Adrenal gland (tissue), 12 donors: ENCODE measurements around the gene GPC5. TPM values are rescaled to one million over a fixed set of nuclear protein-coding genes. Genes with fewer than 3 reads are reported as not detected.
"Not testable (repeated sequence)": the region's sequence is repeated elsewhere in the genome, so short reads cannot be mapped to it uniquely, and the experiment has no call there.

Source experiments
- DNase-seq, 7 donors: peaks; one replicate each; pipeline ENCODE4 v3.0.0-alpha.2; 2019 to 2020
- H3K27ac ChIP-seq, 5 donors: fragments of 200-600 bp; sonication (generic) in 4 of 5; 1 replicate in 3 of 5; 2 replicates in 2 of 5; pipeline versions ENCODE4 v1.5.1 to v1.8.0; 2016 to 2020; ENCODE audit warnings: mild to moderate bottlenecking in 1 of 5
- H3K27me3 ChIP-seq: fragments of 200-600 bp; 2 replicates; pipeline ENCODE4 v1.8.0; 2021
- H3K36me3 ChIP-seq, 2 donors: fragments of 200-600 bp; replicated peaks in 1 of 2; 1 replicate in 1 of 2; 2 replicates in 1 of 2; pipeline versions ENCODE4 v1.5.1 to v1.8.0; 2018 to 2022
- H3K4me1 ChIP-seq, 2 donors: fragments of 200-600 bp; replicated peaks in 1 of 2; 1 replicate in 1 of 2; 2 replicates in 1 of 2; pipeline versions ENCODE4 v1.5.1 to v1.8.0; 2018 to 2021
- H3K4me3 ChIP-seq, 4 donors: fragments of 200-600 bp; sonication (generic) in 3 of 4; one replicate each; pipeline ENCODE4 v1.5.1; 2016 to 2018
- H3K9me3 ChIP-seq, 3 donors: fragments of 200-600 bp; sonication (generic) in 1 of 3; replicated peaks in 1 of 3; 1 replicate in 2 of 3; 2 replicates in 1 of 3; pipeline versions ENCODE4 v1.5.1 to v1.8.0; 2016 to 2021
- POLR2A ChIP-seq, 2 donors: fragments of 450-650 bp; IDR thresholded peaks; one replicate each; pipeline ENCODE4 v1.6.1; 2017; ENCODE audit warnings: antibody characterized with exemption in 2 of 2, mild to moderate bottlenecking in 2 of 2, moderate library complexity in 1 of 2
- WGBS, 4 donors: extraction: QIAGEN DNeasy Blood & Tissue Kit in 2 of 4; methylation state at CpG; one replicate each; pipeline versions ENCODE4 v1.1.5 to v1.1.7; 2013 to 2017; 5-methylcytosine and 5-hydroxymethylcytosine counted together
- intact Hi-C, 2 donors: fragments of 100-400 bp; cut with DNase I; formaldehyde crosslinking; loops; one replicate each; pipeline versions ENCODE4 v1.14.1 to v1.15.0; 2022 to 2023
- polyA plus RNA-seq, 3 donors: library from polyadenylated mRNA; stranded (reverse); fragments of 200-250 nt in 2 of 3; fragments of 350-450 nt in 1 of 3; fragmentation: Illumina TruSeq in 1 of 3; extraction: RNeasy Lipid Tissue Mini Kit (QIAGEN cat#74804) in 1 of 3; gene quantifications; one replicate each; pipeline ENCODE4 v1.2.3, GENCODE V29; 2013 to 2014
- total RNA-seq, 9 donors: library from RNA; depleted of rRNA in 4 of 9; stranded (reverse); fragments of >200 nt in 4 of 9; fragments of 120-200 nt in 1 of 9; fragmentation: NEBNext Ultra II Directional in 1 of 9; extraction: Animal tissue kit (Norgen Biotek cat#: 25700) in 1 of 9; gene quantifications; one replicate each; pipeline versions ENCODE4 v1.1.0 to v1.2.4, GENCODE V29; 2013 to 2023
- TF ChIP-seq, protein P1 (sequence below), 6 experiments: fragments of 450-650 bp in 4 of 6; fragments of 200-600 bp in 2 of 6; sonication (generic) in 1 of 6; IDR thresholded peaks; 1 replicate in 5 of 6; 2 replicates in 1 of 6; pipeline versions ENCODE4 v1.5.1 to v1.8.0; 2016 to 2021; ENCODE audit warnings: antibody characterized with exemption in 6 of 6, mild to moderate bottlenecking in 2 of 6, moderate library complexity in 1 of 6
- donor health status: healthy with polysubstance abuse.
- donor health status: Bipolar disorder and iron deficiency.
- donor health status: DM: yes; HTN: yes; CAD: no.
- donor health status: DM: no; HTN: no; CAD: no.
- donor health status: DM: no; HTN: no; CAD: no.
- donor health status: DM: yes; HTN: yes; CAD: no.

The GPC5 gene
- total and polyA plus RNA-seq, 12 donors, result 0.24 to 7.7 (median 2.1) TPM; not detected in 4

DNA sequence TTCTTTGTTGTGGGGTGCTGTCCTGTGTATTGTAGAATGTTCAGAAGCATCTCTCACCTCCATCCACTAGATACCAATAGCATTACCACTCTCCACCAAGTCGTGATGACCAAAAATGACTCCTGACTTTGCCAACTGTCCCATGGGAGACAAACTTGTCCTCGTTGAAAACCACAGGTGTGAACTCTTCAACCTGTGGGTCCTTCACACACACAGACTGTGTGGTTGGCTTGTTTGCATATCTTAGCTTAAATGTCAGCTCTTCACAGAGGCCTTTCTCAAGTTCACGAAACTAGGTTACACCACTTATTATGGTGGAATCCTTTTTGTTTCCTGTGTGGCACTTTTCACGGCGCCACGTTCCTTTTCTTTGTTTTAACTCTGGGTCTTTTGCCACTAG lies 6.8 kb downstream of the GPC5 start:
- no peaks in the 10 kb centered on the region for H3K9me3 ChIP-seq
- no peaks in the 10 kb centered on the region for H3K27me3 ChIP-seq
- DNase-seq, result no peak
- TF ChIP-seq POLR2A (IDR thresholded peaks at IDR 0.05), result no peak
- TF ChIP-seq, protein P1, sequence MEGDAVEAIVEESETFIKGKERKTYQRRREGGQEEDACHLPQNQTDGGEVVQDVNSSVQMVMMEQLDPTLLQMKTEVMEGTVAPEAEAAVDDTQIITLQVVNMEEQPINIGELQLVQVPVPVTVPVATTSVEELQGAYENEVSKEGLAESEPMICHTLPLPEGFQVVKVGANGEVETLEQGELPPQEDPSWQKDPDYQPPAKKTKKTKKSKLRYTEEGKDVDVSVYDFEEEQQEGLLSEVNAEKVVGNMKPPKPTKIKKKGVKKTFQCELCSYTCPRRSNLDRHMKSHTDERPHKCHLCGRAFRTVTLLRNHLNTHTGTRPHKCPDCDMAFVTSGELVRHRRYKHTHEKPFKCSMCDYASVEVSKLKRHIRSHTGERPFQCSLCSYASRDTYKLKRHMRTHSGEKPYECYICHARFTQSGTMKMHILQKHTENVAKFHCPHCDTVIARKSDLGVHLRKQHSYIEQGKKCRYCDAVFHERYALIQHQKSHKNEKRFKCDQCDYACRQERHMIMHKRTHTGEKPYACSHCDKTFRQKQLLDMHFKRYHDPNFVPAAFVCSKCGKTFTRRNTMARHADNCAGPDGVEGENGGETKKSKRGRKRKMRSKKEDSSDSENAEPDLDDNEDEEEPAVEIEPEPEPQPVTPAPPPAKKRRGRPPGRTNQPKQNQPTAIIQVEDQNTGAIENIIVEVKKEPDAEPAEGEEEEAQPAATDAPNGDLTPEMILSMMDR (IDR thresholded peaks at IDR 0.05), result no peak
- no peak overlapping the region for H3K27ac ChIP-seq
- intact Hi-C loops, result no loop called here
- H3K4me1 ChIP-seq, result no peaks in the 10 kb centered on the region
- no peak overlapping the region for H3K4me3 ChIP-seq
- H3K36me3 ChIP-seq, result no peaks in the 10 kb centered on the region
- WGBS, 4 donors, result 84 to 90% (median 85%) methylated on average over 6 of the region's 6 CpGs

DNA sequence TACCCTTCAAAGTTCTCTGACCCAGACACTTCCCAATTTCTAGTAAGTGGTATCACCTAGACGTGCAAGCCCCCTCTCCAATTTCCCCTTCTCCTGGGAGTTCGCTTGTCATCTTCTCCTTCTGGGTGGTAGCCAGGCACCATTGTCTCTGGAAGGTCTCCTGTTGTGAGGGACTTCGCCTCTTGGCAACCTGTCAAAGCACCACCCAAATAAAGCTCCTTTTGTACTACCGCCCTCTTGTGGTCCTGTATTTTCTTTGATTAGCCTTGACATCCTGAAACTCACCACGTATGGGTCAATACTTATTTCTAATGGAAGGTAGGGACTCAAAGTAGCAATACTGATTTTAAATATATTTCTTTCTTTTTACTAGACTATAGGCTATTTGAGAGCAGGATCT lies 8.2 kb downstream of the GPC5 start:
- intact Hi-C loops, result no loop called here
- Histone ChIP-seq H3K27ac (no peak overlapping the region), H3K4me1 (no peaks in the 10 kb centered on the region), H3K9me3 (no peaks in the 10 kb centered on the region), H3K4me3 (no peak overlapping the region), H3K36me3 (no peaks in the 10 kb centered on the region), H3K27me3 (peaks cover 8% of the 10 kb centered on the region)
- WGBS, 4 donors, result 56 to 66% (median 64%) methylated on average over 5 of the region's 5 CpGs
- TF ChIP-seq, protein P1 (IDR thresholded peaks at IDR 0.05), result peak in 5 of 6 experiments; percentile 3 to 34 (median 15)
- no peak for TF ChIP-seq POLR2A (IDR thresholded peaks at IDR 0.05)
- DNase-seq, result peak in 1 of 7 donors; percentile 4

DNA sequence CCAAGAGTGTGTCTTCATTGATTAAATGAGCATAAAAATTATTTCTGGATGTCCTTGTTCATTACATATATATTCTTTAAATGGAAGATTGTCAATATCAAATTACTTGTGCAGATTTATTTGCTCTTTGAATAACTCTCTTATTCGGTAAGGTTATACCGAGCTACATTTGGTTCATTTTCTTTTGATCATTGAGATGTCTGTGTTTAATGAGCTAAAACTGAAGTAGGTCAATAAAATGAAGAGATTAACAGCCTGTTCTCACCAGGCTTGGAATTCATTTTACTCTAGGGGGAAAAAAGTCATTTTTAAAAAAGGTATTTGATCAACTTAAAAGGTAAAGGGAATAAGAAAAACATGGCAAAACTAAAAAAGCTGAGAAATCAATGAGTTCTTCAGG lies 10.6 kb downstream of the GPC5 start:
- DNase-seq, result no peak
- Histone ChIP-seq H3K27me3 (peaks cover 9% of the 10 kb centered on the region), H3K27ac (no peak overlapping the region), H3K36me3 (no peaks in the 10 kb centered on the region), H3K4me1 (no peaks in the 10 kb centered on the region), H3K9me3 (no peaks in the 10 kb centered on the region), H3K4me3 (no peak overlapping the region)
- intact Hi-C loops, result no loop called here
- TF ChIP-seq POLR2A (IDR thresholded peaks at IDR 0.05), result no peak
- TF ChIP-seq, protein P1 (IDR thresholded peaks at IDR 0.05), result no peak
- WGBS, 4 donors, result 74 to 86% (median 77%) methylated on average over 2 of the region's 2 CpGs

DNA sequence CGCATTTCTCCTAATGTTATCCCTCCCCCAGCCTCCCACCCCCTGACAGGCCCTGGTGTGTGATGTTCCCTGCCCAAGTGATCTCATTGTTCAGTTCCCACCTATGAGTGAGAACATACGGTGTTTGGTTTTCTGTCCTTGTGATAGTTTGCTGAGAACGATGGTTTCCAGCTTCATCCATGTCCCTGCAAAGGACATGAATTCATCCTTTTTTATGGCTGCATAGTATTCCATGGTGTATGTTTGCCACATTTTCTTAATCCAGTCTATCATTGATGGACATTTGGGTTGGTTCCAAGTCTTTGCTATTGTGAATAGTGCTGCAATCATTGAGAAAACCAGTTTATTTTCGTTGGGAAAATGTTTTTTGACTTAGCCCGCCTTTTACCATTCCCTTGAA lies 18.2 kb downstream of the GPC5 start:
- H3K27me3 ChIP-seq, H3K36me3 ChIP-seq, H3K9me3 ChIP-seq, H3K4me1 ChIP-seq, DNase-seq, intact Hi-C loops, H3K4me3 ChIP-seq, H3K27ac ChIP-seq: not testable (repeated sequence)
- WGBS, 4 donors, result 52 to 84% (median 72%) methylated on average over 5 of the region's 5 CpGs

DNA sequence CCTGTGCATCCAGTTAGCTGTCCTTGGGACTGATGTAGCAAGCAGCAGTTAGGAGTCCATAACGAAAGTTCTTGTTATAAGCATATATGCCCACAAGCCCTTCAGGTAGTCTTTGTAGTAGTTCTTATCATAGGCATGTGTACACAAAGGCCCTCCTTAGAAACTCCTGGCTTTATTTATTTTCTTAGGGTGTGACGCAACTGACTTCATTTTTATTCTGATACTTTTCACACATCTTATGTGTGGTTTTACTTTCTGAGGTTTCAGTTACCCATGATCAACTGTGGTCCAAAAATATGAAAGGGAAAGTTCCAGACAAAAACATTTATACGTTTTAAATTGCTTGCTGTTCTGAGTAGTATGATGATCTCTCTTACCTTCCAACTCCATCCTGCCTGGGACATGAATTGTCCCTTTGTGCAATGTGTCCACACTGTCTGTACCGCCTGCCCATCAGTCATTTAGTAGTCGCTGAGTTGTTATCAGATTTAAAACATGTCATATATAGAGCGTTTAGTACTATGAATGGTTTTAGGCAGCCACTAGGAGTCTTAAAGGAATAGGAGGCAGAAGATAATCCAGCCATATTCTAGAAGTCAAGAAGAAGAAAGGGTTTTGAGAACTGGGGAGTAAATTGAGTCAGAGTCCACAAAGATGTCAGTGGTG lies 19.4 kb downstream of the GPC5 start:
- Histone ChIP-seq H3K4me3 (no peak overlapping the region), H3K27ac (no peak overlapping the region), H3K36me3 (no peaks in the 10 kb centered on the region), H3K4me1 (no peaks in the 10 kb centered on the region), H3K9me3 (no peaks in the 10 kb centered on the region), H3K27me3 (no peaks in the 10 kb centered on the region)
- intact Hi-C loops, result no loop called here
- no peak for DNase-seq
- TF ChIP-seq POLR2A (IDR thresholded peaks at IDR 0.05), result no peak
- TF ChIP-seq, protein P1 (IDR thresholded peaks at IDR 0.05), result no peak
- 40 to 65% (median 53%) methylated on average over 6 of the region's 6 CpGs for WGBS, 4 donors
